ENCODE measurements around the gene SND1.

DNA sequence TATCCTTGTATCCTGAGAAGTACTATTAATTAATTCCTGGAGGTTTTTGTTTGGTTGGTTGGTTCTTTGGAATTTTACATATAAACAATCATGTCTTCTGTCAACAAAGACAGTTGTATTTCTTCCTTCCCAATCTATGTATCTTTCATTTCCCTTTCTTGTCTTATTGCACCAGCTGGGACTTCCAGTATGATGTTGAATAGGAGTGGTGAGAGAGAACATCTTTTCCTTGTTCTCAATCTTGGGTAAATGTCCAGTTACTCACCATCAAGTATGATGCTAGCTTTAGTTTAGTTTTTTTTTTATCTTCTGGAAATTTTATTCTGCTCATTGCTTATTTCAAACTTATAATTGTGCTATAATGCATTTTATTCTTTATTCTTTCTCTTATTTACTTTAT is 26.7 kb upstream of the SND1 start:
- TF ChIP-seq CTCF (IDR thresholded peaks at IDR 0.05) (no peak), POLR2A (IDR thresholded peaks at IDR 0.05) (no peak)

Measured in esophagus squamous epithelium (tissue), 4 donors.